Cardiac fibroblast (primary cell): Measurements from ENCODE around the gene P4HA3.

Source experiments
- DNase-seq, 2 donors: peaks; one replicate each; pipeline versions ENCODE4 v3.0.0 to v3.0.0-alpha.2; 2010; ENCODE audit warnings: low read depth in 2 of 2
- H3K4me3 ChIP-seq, 2 donors: replicated peaks in 1 of 2; 1 replicate in 1 of 2; 2 replicates in 1 of 2; pipeline ENCODE4 v1.5.1; 2011; ENCODE audit warnings: low read depth in 2 of 2, low read length in 2 of 2, mild to moderate bottlenecking in 2 of 2, moderate library complexity in 1 of 2
- CTCF ChIP-seq: IDR thresholded peaks from one replicate; pipeline ENCODE4 v1.5.1; 2011; ENCODE audit warnings: low read depth, mild to moderate bottlenecking, low read length, inconsistent platforms

The P4HA3 gene

GRCh38 chr11:74269161-74269811 is 42.2 kb downstream of the P4HA3 start:
- DNase-seq: peak; percentile 64 to 73
- TF ChIP-seq CTCF: no peak
- H3K4me3 ChIP-seq: no peak overlapping the region

DNA sequence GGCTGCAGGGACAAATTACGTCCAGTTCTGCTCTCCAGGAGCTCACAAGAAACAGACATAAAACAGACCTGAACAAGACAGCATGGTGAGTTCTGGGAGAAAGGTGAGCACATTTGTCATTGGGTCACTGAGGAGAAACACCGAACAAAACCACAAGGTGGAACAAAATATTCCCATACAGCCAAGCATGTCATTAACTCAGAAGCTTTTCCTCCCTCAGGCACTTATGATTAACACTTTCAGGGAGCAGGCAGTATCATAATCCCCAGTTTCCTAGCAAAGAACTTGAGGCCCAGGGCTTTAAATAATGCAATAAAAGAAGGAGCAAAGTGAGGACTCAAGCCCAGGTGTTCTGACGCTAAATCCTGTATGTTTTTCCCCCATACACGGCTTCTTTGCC is 43.0 kb downstream of the P4HA3 start:
- no peak for TF ChIP-seq CTCF
- H3K4me3 ChIP-seq: no peak overlapping the region
- no peak for DNase-seq

GRCh38 chr11:74267014-74267413 is 44.4 kb downstream of the P4HA3 start:
- TF ChIP-seq CTCF: no peak

DNA sequence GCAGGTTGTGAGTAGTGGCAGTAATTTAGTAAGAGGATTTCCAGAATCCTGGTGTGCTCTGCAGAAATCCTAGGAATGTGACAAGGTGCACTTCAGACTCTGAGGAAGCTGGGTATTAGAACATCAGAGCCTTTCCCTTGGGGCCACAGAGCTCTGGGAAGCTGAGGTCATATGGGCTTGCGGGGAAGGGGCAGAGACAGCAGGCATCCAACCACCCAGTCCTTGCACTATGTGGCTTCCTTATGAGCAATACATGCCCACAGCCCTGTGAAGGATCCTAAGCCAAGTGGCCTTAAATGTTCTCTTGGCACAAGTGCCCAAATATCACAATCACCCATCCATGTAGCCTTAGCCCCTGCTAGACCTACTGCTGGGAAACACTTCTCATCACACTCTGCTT is 46.2 kb downstream of the P4HA3 start:
- no peak overlapping the region for H3K4me3 ChIP-seq
- no peak for DNase-seq
- TF ChIP-seq CTCF: no peak

More at GRCh38 chr11:74267014-74267413, 44.4 kb downstream of the P4HA3 start:
- DNase-seq: no peak
- H3K4me3 ChIP-seq: no peak overlapping the region

GRCh38 chr11:74262725-74263124 is 48.7 kb downstream of the P4HA3 start:
- no peak for TF ChIP-seq CTCF
- no peak overlapping the region for H3K4me3 ChIP-seq
- no peak for DNase-seq

GRCh38 chr11:74257959-74258553 is 53.4 kb downstream of the P4HA3 start:
- no peak for TF ChIP-seq CTCF
- DNase-seq: peak; percentile 73 to 81
- H3K4me3 ChIP-seq: no peak overlapping the region
